ENCODE data around the gene ANKRD29. TPM values are rescaled to one million over a fixed set of nuclear protein-coding genes. Genes with fewer than 3 reads are reported as not detected.

Gene ANKRD29
- total and polyA plus RNA-seq, 10 of the 15 experiments (the other 5 are each of a cell fraction or from before 2014, with no cell fraction given) = 0.53 to 9.2 (median 1.6) TPM

- no peak for TF ChIP-seq SMARCA5 (IDR thresholded peaks at IDR 0.05)
These were observed 90.7 kb downstream of the ANKRD29 start (continued) for GRCh38 chr18:23572012-23572411.

DNA sequence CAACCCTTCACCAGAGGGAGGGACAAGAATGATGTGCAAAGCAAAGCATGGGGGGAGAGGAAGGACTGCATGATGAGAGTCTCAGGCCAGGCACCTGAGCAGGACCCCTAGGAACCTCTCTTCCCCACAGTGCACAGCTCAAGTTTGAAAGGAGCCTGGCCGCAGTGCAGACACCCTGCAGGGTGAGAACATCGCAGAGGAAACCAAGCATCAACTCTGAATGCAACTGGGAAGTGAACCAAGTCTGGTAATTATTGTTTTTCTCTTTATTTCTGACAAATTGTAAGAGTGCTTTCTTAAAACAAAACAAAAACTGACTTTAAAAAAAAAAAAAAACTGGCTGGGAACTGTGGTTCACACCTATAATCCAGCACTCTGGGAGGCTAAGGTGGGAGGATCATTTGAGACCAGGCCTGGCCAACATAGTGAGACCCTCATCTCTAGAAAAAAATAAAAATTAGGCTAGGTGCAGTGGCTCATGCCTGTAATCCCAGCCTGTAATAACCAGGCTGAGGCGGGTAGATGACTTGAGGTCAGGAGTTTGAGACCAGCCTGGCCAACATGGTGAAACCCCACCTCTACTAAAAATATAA lies 91.7 kb downstream of the ANKRD29 start:
- peaks cover 5 to 23% of the 10 kb centered on the region in 2 experiments for H3K36me3 ChIP-seq (ENCODE audit: control insufficient read depth in 2 of 2, insufficient read depth in 2 of 2, low read length in 1 of 2)
- no peaks in the 10 kb centered on the region for H3K27me3 ChIP-seq (replicated peaks in 1 of 2; ENCODE audit: control insufficient read depth in 2 of 2, insufficient read depth in 2 of 2, low read length in 1 of 2)
- peaks cover 14% of the 10 kb centered on the region for H3K4me1 ChIP-seq (ENCODE audit: control insufficient read depth, insufficient read depth, low read length)
- H3K79me2 ChIP-seq (ENCODE audit: control insufficient read depth, insufficient read depth, low read length) = peaks cover 2% of the 10 kb centered on the region; the same call in 1 of the 2 replicates
- no TSS peak for BruUV-seq (replicated peaks)
- no peaks in the 10 kb centered on the region for H4K20me1 ChIP-seq (ENCODE audit: control insufficient read depth, insufficient read depth)
- FAIRE-seq (no peak), DNase-seq (ENCODE audit: low read depth, low spot score) (no peak), ATAC-seq (no peak)
- SMC1A ChIA-PET (ENCODE audit: uncharacterized antibody, unreplicated experiment) = interaction anchor here (1.0 kb wide), 1 partner anchor 14 kb away, joined by 4 read pairs; no protein-coding TSS in a partner anchor
- no peaks in the 10 kb centered on the region for H3K9me3 ChIP-seq (replicated peaks; ENCODE audit: control insufficient read depth, insufficient read depth, low read length)
- H2AFZ ChIP-seq (ENCODE audit: control insufficient read depth, low read depth, low read length) = no peak overlapping the region
- POLR2A ChIA-PET = interaction anchor here (1.1 to 1.2 kb wide), 2 partner anchors 10 to 30 kb away, joined by 3 to 4 read pairs; no protein-coding TSS in a partner anchor
- CTCF ChIA-PET = interaction anchor here (1.5 to 2.3 kb wide), 2 partner anchors 10 to 54 kb away, joined by 4 to 11 read pairs; no protein-coding TSS in a partner anchor
- intact Hi-C loops (cut with micrococcal nuclease; ENCODE audit: unreplicated experiment) (no loop called here), in situ Hi-C loops (cut with MboI) (no loop called here)
- no peak overlapping the region for H3K4me2 ChIP-seq (ENCODE audit: control insufficient read depth, insufficient read depth)
- H3K4me3 ChIP-seq = no peak overlapping the region
- RAD21 ChIA-PET (ENCODE audit: unreplicated experiment) = interaction anchor here (0.7 kb wide), 1 partner anchor 10 kb away, joined by 3 read pairs; no protein-coding TSS in a partner anchor
- 99% methylated on average over 3 of the region's 3 CpGs for WGBS (ENCODE audit: insufficient coverage, insufficient replicate concordance, low lambda C conversion rate, missing lambda C conversion rate)
- no peak overlapping the region for H3K27ac ChIP-seq (ENCODE audit: control insufficient read depth, insufficient read depth)
- H3K9ac ChIP-seq (ENCODE audit: control insufficient read depth, insufficient read depth, low read length) = no peak overlapping the region
- TF ChIP-seq MXI1 (IDR thresholded peaks at IDR 0.05; ENCODE audit: low read depth, low read length) (no peak), SKIL (IDR thresholded peaks at IDR 0.05; ENCODE audit: low read depth, poor library complexity, severe bottlenecking) (no peak), KLF5 (IDR thresholded peaks at IDR 0.05; ENCODE audit: partially characterized antibody) (no peak), ZNF274 (IDR thresholded peaks at IDR 0.05; ENCODE audit: insufficient read depth, insufficient read length) (no peak), ZNF592 (IDR thresholded peaks at IDR 0.05) (no peak), SPI1 (IDR thresholded peaks at IDR 0.05; ENCODE audit: borderline replicate concordance, insufficient read depth, low read depth, low read length) (no peak), TBL1XR1 (IDR thresholded peaks at IDR 0.05; ENCODE audit: low read depth, low read length) (no peak), LARP7 (IDR thresholded peaks at IDR 0.05) (no peak), FOS (IDR thresholded peaks at IDR 0.05; ENCODE audit: borderline replicate concordance, extremely low read depth, insufficient read length) (no peak), CBX3 (IDR thresholded peaks at IDR 0.05; ENCODE audit: borderline replicate concordance, low read depth) (no peak)
